HG03460 (cell line): ENCODE results near the gene NUP85.
"Not testable (repeated sequence)": the region's sequence is repeated elsewhere in the genome, so short reads cannot be mapped to it uniquely, and the experiment has no call there.

Experiments used
- ATAC-seq: cut with Tn5 transposase; IDR thresholded peaks from one replicate; pipeline ENCODE4 v1.9.1; 2021; ENCODE audit not compliant: unreplicated experiment

NUP85 gene

GRCh38 chr17:75199886-75200618, 5.4 kb upstream of the NUP85 start:
- no peak for ATAC-seq

GRCh38 chr17:75205793-75206163, 299 bp downstream of the NUP85 start:
- ATAC-seq: no peak

GRCh38 chr17:75207050-75207407, 1.6 kb downstream of the NUP85 start:
- ATAC-seq: not testable (repeated sequence)

- ATAC-seq: no peak
Measured at GRCh38 chr17:75207760-75208159, 2.3 kb downstream of the NUP85 start.

- no peak for ATAC-seq
Measured at GRCh38 chr17:75208161-75208560, 2.7 kb downstream of the NUP85 start.

- no peak for ATAC-seq
Measured at GRCh38 chr17:75209061-75209460, 3.6 kb downstream of the NUP85 start.

- ATAC-seq: no peak
Measured at GRCh38 chr17:75218131-75218530, 12.7 kb downstream of the NUP85 start.

GRCh38 chr17:75219815-75220214, 14.3 kb downstream of the NUP85 start:
- ATAC-seq: no peak

- no peak for ATAC-seq
Measured at GRCh38 chr17:75225016-75225415, 19.5 kb downstream of the NUP85 start.

- no peak for ATAC-seq
Measured at GRCh38 chr17:75227729-75228128, 22.2 kb downstream of the NUP85 start.

GRCh38 chr17:75228305-75228704, 22.8 kb downstream of the NUP85 start:
- ATAC-seq: no peak

GRCh38 chr17:75228847-75229246, 23.4 kb downstream of the NUP85 start:
- no peak for ATAC-seq

- ATAC-seq: no peak
Measured at GRCh38 chr17:75231071-75231470, 25.6 kb downstream of the NUP85 start.

- ATAC-seq: no peak
Measured at GRCh38 chr17:75231741-75232464, 26.4 kb downstream of the NUP85 start.

- ATAC-seq: no peak
Measured at GRCh38 chr17:75232786-75233185, 27.3 kb downstream of the NUP85 start.

- ATAC-seq: no peak
Measured at GRCh38 chr17:75237100-75238014, 31.9 kb downstream of the NUP85 start.

GRCh38 chr17:75238020-75238580, 32.6 kb downstream of the NUP85 start:
- ATAC-seq: no peak

GRCh38 chr17:75238684-75239191, 33.3 kb downstream of the NUP85 start:
- no peak for ATAC-seq

- no peak for ATAC-seq
Measured at GRCh38 chr17:75239214-75239613, 33.7 kb downstream of the NUP85 start.

- ATAC-seq: no peak
Measured at GRCh38 chr17:75239778-75240393, 34.4 kb downstream of the NUP85 start.
